HG02759 (cell line): ENCODE results near the gene ACSS2.

Source experiments
- ATAC-seq: cut with Tn5 transposase; IDR thresholded peaks from one replicate; pipeline ENCODE4 v1.9.1; 2021; ENCODE audit warnings: mild to moderate bottlenecking, moderate library complexity; ENCODE audit not compliant: unreplicated experiment

The ACSS2 gene

GRCh38 chr20:34945315-34946077 is 69.1 kb downstream of the ACSS2 start:
- ATAC-seq: no peak

- no peak for ATAC-seq
These were observed 70.2 kb downstream of the ACSS2 start for GRCh38 chr20:34946661-34947060.

GRCh38 chr20:34947336-34947735 is 70.9 kb downstream of the ACSS2 start:
- ATAC-seq: no peak

GRCh38 chr20:34948030-34948429 is 71.6 kb downstream of the ACSS2 start:
- no peak for ATAC-seq

GRCh38 chr20:34949120-34949519 is 72.7 kb downstream of the ACSS2 start:
- ATAC-seq: no peak

- ATAC-seq: no peak
These were observed 74.8 kb downstream of the ACSS2 start for GRCh38 chr20:34951252-34951651.

- ATAC-seq: no peak
These were observed 75.2 kb downstream of the ACSS2 start for GRCh38 chr20:34951652-34952051.

- no peak for ATAC-seq
These were observed 76.3 kb downstream of the ACSS2 start for GRCh38 chr20:34952671-34953070.

- ATAC-seq: no peak
These were observed 77.5 kb downstream of the ACSS2 start for GRCh38 chr20:34953960-34954359.

- no peak for ATAC-seq
These were observed 78.5 kb downstream of the ACSS2 start for GRCh38 chr20:34954904-34955230.

- ATAC-seq: peak; percentile 92
These were observed 79.0 kb downstream of the ACSS2 start, which contains the start of the genes GSS and MYH7B for GRCh38 chr20:34955231-34956040. Gene GSS (minus strand): TSS chr20:34955806. CDS start chr20:34951852, 3,954 bp downstream. Gene MYH7B (plus strand): TSS chr20:34955868. CDS start chr20:34978006, 22,138 bp downstream.

- peak; percentile 46 for ATAC-seq
These were observed 79.6 kb downstream of the ACSS2 start for GRCh38 chr20:34956041-34956458.

GRCh38 chr20:34956751-34957472 is 80.5 kb downstream of the ACSS2 start:
- ATAC-seq: no peak

- no peak for ATAC-seq
These were observed 88.1 kb downstream of the ACSS2 start for GRCh38 chr20:34964486-34964885.

- no peak for ATAC-seq
These were observed 88.6 kb downstream of the ACSS2 start for GRCh38 chr20:34965051-34965450.

- no peak for ATAC-seq
These were observed 91.0 kb downstream of the ACSS2 start for GRCh38 chr20:34967421-34967820.

- ATAC-seq: no peak
These were observed 91.8 kb downstream of the ACSS2 start for GRCh38 chr20:34968042-34968775.

- ATAC-seq: no peak
These were observed 93.9 kb downstream of the ACSS2 start for GRCh38 chr20:34970193-34970840.

- ATAC-seq: no peak
These were observed 94.6 kb downstream of the ACSS2 start for GRCh38 chr20:34970846-34971560.
